BLaER1 (cell line): ENCODE measurements around the gene THUMPD2.
A peak's percentile ranks its signal among the peaks of the same experiment; 100 is the strongest.
"Not testable (repeated sequence)": the region's sequence is repeated elsewhere in the genome, so short reads cannot be mapped to it uniquely, and the experiment has no call there.

Experiments used
- H3K27ac ChIP-seq: shearing (Covaris generic); formaldehyde crosslinking; 2 replicates; pipeline ENCODE4 v1.8.1; 2022
- H3K27me3 ChIP-seq: shearing (Covaris generic); formaldehyde crosslinking; 2 replicates; pipeline ENCODE4 v1.8.1; 2022
- H3K36me3 ChIP-seq: shearing (Covaris generic); formaldehyde crosslinking; 2 replicates; pipeline ENCODE4 v1.8.1; 2022
- H3K4me1 ChIP-seq: shearing (Covaris generic); formaldehyde crosslinking; 2 replicates; pipeline ENCODE4 v1.8.1; 2022
- H3K4me2 ChIP-seq: shearing (Covaris generic); formaldehyde crosslinking; 2 replicates; pipeline ENCODE4 v1.8.1; 2022
- H3K4me3 ChIP-seq: shearing (Covaris generic); formaldehyde crosslinking; 2 replicates; pipeline ENCODE4 v1.8.1; 2022
- H3K9ac ChIP-seq: shearing (Covaris generic); formaldehyde crosslinking; 2 replicates; pipeline ENCODE4 v1.8.1; 2022
- H3K9me3 ChIP-seq: shearing (Covaris generic); formaldehyde crosslinking; 2 replicates; pipeline ENCODE4 v1.8.1; 2022
- H4K20me1 ChIP-seq: shearing (Covaris generic); formaldehyde crosslinking; 2 replicates; pipeline ENCODE4 v1.8.1; 2022
- Cebpa-rat ChIP-seq: shearing (Covaris generic); IDR thresholded peaks from 2 replicates; pipeline ENCODE4 v1.8.1; 2022

The THUMPD2 gene

DNA sequence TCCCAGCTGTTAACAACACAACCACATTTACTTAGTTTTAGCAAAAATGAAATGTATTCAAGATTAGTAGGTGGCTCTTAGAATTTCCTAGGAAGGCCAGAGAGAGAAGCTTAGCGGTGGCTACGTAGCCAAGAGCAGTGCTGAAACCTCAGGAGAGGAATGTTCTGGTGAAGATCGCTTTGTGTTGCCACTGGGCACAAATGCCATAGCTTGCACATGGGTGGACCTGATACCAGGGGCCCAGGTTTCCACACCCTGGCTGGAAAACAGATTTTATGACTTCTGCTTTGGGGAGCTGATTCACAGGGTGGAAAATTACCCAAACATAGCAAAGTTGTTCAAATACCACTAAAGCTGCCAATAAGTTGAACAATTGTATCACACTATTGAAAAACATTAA, 43.4 kb downstream of the THUMPD2 start:
- H3K9me3 ChIP-seq, result 0 out of 2 replicates have a peak, but pooled peaks cover 5% of the 10 kb centered on the region
- H3K4me1 ChIP-seq, result peaks cover 49% of the 10 kb centered on the region
- H3K27me3 ChIP-seq, result no peaks in the 10 kb centered on the region
- H4K20me1 ChIP-seq, result peaks cover 47% of the 10 kb centered on the region
- no peak overlapping the region for H3K27ac ChIP-seq
- 0 out of 2 replicates have a peak overlapping the region, but pooled peaks have one; percentile 67 for H3K4me2 ChIP-seq
- H3K9ac ChIP-seq, result no peak overlapping the region
- H3K36me3 ChIP-seq, result peaks cover 76% of the 10 kb centered on the region
- TF ChIP-seq Cebpa-rat, result no peak
- H3K4me3 ChIP-seq, result no peak overlapping the region

- Histone ChIP-seq H4K20me1 (peaks cover 47% of the 10 kb centered on the region), H3K4me1 (peaks cover 49% of the 10 kb centered on the region), H3K9ac (no peak overlapping the region), H3K4me2 (peak overlapping the region; percentile 67), H3K27ac (peak overlapping the region; percentile 44; the same call in 1 of the 2 replicates), H3K9me3 (0 out of 2 replicates have a peak, but pooled peaks cover 5% of the 10 kb centered on the region), H3K4me3 (no peak overlapping the region), H3K36me3 (peaks cover 75% of the 10 kb centered on the region), H3K27me3 (no peaks in the 10 kb centered on the region)
- no peak for TF ChIP-seq Cebpa-rat
Measured at GRCh38 chr2:39734445-39734844, 44.6 kb downstream of the THUMPD2 start.

DNA sequence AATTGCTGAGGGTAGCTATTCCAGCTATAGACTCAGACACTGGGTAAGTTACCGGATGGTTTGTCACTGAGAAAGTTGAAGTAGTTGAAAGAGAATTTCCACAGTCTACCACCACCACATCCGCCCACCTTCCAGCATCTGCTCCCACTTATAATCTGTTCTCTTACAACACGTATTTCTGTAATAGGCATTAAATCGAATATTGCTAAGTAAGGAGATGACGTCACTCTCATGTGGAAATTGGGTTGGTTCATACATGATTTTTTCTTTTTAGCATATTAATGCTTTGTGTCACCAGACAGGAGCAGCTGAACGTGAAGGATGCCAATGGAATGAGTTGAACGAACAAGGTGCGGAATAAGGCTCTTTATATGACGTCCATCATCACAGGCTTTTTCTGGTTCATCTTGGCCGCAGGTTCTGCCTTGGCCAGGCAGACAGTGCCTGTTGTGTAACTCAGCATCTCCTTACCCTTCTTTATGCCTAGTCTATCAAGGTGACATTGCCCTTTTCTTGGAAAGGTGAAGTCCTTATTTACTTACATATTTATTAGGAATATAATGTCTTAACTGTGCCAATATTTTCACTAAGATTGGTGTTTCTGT, 45.9 kb downstream of the THUMPD2 start:
- H3K9me3 ChIP-seq, result 0 out of 2 replicates have a peak, but pooled peaks cover 5% of the 10 kb centered on the region
- no peaks in the 10 kb centered on the region for H3K27me3 ChIP-seq
- TF ChIP-seq Cebpa-rat, result no peak
- peaks cover 60% of the 10 kb centered on the region for H3K4me1 ChIP-seq
- peak overlapping the region; percentile 69 for H3K27ac ChIP-seq
- peaks cover 47% of the 10 kb centered on the region for H4K20me1 ChIP-seq
- no peak overlapping the region for H3K9ac ChIP-seq
- H3K4me2 ChIP-seq, result peak overlapping the region; percentile 67
- peaks cover 63% of the 10 kb centered on the region for H3K36me3 ChIP-seq
- peak overlapping the region; percentile 40; the same call in 1 of the 2 replicates for H3K4me3 ChIP-seq

DNA sequence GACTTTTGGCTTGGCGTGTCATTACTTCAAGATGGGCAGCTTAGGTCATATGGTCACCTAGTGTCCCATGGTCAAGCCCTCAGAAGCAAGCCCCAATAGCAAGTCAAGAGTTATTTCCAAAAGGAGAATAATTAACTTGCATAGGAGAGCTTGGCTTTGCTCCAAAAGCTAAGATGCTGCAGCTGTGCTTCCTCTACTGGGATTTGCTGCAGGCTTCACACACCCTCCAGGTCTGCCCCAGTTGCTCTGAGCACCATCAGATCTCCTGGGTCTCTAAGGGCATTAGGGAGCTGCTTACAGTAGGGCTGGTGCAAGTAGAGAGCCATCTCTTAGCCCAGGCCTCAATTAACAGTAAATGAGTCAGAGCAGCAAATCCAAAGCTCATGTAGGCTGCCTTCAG, 46.6 kb downstream of the THUMPD2 start:
- H3K27ac ChIP-seq, result peak overlapping the region; percentile 69
- peaks cover 47% of the 10 kb centered on the region for H4K20me1 ChIP-seq
- peak overlapping the region; percentile 67 for H3K4me2 ChIP-seq
- 0 out of 2 replicates have a peak, but pooled peaks cover 5% of the 10 kb centered on the region for H3K9me3 ChIP-seq
- H3K4me3 ChIP-seq, result peak overlapping the region; percentile 40; the same call in 1 of the 2 replicates
- peaks cover 56% of the 10 kb centered on the region for H3K36me3 ChIP-seq
- peaks cover 63% of the 10 kb centered on the region for H3K4me1 ChIP-seq
- no peak for TF ChIP-seq Cebpa-rat
- H3K27me3 ChIP-seq, result no peaks in the 10 kb centered on the region
- H3K9ac ChIP-seq, result no peak overlapping the region

DNA sequence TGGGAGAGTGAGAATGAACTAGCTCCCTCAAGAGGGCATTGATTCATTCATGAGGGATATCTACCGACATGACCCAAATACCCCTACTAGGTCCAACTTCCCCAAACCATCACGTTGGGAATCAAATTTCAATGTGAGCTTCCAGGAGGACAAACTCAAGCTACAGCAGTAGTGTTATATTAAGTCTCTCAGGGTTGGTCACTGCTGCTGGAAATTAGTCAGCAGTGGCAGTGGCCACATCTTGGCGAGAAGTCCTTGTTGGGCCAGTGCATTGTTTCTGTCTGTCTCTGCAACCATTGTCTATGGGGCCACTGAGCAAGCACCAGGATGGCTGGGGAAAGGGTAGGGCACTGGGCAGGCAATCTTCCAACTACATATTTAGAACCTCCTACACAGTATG, 47.5 kb downstream of the THUMPD2 start:
- H3K27me3 ChIP-seq, result no peaks in the 10 kb centered on the region
- TF ChIP-seq Cebpa-rat, result no peak
- H3K4me1 ChIP-seq, result peaks cover 63% of the 10 kb centered on the region
- no peak overlapping the region for H3K4me3 ChIP-seq
- peak overlapping the region; percentile 67 for H3K4me2 ChIP-seq
- peaks cover 47% of the 10 kb centered on the region for H3K36me3 ChIP-seq
- H3K9ac ChIP-seq, result no peak overlapping the region
- peak overlapping the region; percentile 69 for H3K27ac ChIP-seq
- H3K9me3 ChIP-seq, result 0 out of 2 replicates have a peak, but pooled peaks cover 3% of the 10 kb centered on the region
- H4K20me1 ChIP-seq, result peaks cover 47% of the 10 kb centered on the region

- H3K4me2 ChIP-seq, result peak overlapping the region; percentile 67; the same call in 1 of the 2 replicates
- H3K4me3 ChIP-seq, result no peak overlapping the region
- H3K27me3 ChIP-seq, result no peaks in the 10 kb centered on the region
- no peaks in the 10 kb centered on the region for H3K9me3 ChIP-seq
- peaks cover 44% of the 10 kb centered on the region for H4K20me1 ChIP-seq
- H3K9ac ChIP-seq, result no peak overlapping the region
- H3K4me1 ChIP-seq, result peaks cover 63% of the 10 kb centered on the region
- TF ChIP-seq Cebpa-rat, result no peak
- peaks cover 40% of the 10 kb centered on the region for H3K36me3 ChIP-seq
- H3K27ac ChIP-seq, result no peak overlapping the region
Measured at GRCh38 chr2:39730685-39731302, 48.3 kb downstream of the THUMPD2 start.

DNA sequence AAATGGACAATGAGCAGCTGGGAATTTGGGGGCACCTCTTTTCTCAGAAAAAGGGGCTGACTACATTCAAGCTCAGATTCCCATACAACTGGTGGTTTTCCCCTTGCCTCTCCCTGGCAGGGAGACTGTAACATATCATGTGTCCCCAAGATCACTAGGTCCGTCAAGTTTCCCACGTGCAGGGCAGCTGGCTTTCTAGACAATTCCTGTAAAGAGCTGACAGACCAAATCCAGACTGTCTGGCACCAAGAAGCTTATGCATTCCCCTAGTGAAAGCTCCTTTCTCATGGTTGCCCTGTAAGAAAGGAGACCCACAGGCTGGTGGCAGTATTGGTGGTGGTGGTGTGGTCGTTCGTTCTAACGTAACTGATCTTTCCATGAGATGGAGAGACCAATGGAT, 48.8 kb downstream of the THUMPD2 start:
- H4K20me1 ChIP-seq, result peaks cover 39% of the 10 kb centered on the region
- no peak for TF ChIP-seq Cebpa-rat
- no peak overlapping the region for H3K4me3 ChIP-seq
- no peaks in the 10 kb centered on the region for H3K9me3 ChIP-seq
- peaks cover 35% of the 10 kb centered on the region for H3K36me3 ChIP-seq
- H3K9ac ChIP-seq, result no peak overlapping the region
- H3K27me3 ChIP-seq, result no peaks in the 10 kb centered on the region
- no peak overlapping the region for H3K4me2 ChIP-seq
- H3K27ac ChIP-seq, result no peak overlapping the region
- H3K4me1 ChIP-seq, result peaks cover 60% of the 10 kb centered on the region

GRCh38 chr2:39728941-39729351, 50.1 kb downstream of the THUMPD2 start:
- Histone ChIP-seq H4K20me1 (peaks cover 28% of the 10 kb centered on the region), H3K36me3 (peaks cover 21% of the 10 kb centered on the region), H3K27me3 (no peaks in the 10 kb centered on the region), H3K4me1 (peaks cover 47% of the 10 kb centered on the region), H3K9ac (no peak overlapping the region), H3K27ac (no peak overlapping the region), H3K9me3 (no peaks in the 10 kb centered on the region), H3K4me2 (peak overlapping the region; percentile 27; the same call in 1 of the 2 replicates), H3K4me3 (no peak overlapping the region)
- no peak for TF ChIP-seq Cebpa-rat

- Histone ChIP-seq H3K36me3 (peaks cover 13% of the 10 kb centered on the region), H3K4me2 (peak overlapping the region; percentile 27), H3K4me1 (peaks cover 38% of the 10 kb centered on the region), H4K20me1 (peaks cover 19% of the 10 kb centered on the region)
- H3K4me3 ChIP-seq, H3K9ac ChIP-seq, H3K27me3 ChIP-seq, H3K27ac ChIP-seq, H3K9me3 ChIP-seq: not testable (repeated sequence)
Measured at GRCh38 chr2:39728085-39728484, 51.0 kb downstream of the THUMPD2 start.

DNA sequence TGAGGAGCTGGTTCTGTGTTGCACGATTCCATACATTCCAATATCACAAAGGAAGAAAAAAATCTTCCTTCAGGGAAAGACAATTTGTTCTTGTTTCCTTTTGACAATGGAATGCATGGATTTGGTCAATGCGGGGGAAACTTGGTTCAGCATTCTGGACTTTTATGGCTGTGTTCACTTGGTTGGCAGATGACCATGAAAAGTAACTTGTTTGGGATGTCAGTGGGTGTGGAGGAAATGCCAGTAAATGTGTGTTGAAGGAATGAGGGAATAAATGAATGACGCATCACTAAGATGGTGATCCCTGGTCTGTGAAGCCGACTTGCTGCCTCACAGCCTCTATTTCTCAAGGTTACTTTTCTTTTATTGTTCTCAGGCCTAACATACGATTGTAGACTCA, 53.7 kb downstream of the THUMPD2 start:
- Histone ChIP-seq H3K27ac (no peak overlapping the region), H3K9me3 (no peaks in the 10 kb centered on the region), H3K36me3 (peaks cover 8% of the 10 kb centered on the region), H3K4me2 (no peak overlapping the region), H3K27me3 (no peaks in the 10 kb centered on the region), H4K20me1 (no peaks in the 10 kb centered on the region), H3K4me3 (no peak overlapping the region), H3K4me1 (peaks cover 13% of the 10 kb centered on the region), H3K9ac (no peak overlapping the region)
- TF ChIP-seq Cebpa-rat, result no peak
